LoVo (cell line): Measurements from ENCODE around the gene MAP2K4.
"Not testable (repeated sequence)": the region's sequence is repeated elsewhere in the genome, so short reads cannot be mapped to it uniquely, and the experiment has no call there.

Experiments used
- DNase-seq: peaks from one replicate; pipeline ENCODE4 v3.0.0-alpha.2; 2016; ENCODE audit warnings: low spot score

Gene MAP2K4

DNA sequence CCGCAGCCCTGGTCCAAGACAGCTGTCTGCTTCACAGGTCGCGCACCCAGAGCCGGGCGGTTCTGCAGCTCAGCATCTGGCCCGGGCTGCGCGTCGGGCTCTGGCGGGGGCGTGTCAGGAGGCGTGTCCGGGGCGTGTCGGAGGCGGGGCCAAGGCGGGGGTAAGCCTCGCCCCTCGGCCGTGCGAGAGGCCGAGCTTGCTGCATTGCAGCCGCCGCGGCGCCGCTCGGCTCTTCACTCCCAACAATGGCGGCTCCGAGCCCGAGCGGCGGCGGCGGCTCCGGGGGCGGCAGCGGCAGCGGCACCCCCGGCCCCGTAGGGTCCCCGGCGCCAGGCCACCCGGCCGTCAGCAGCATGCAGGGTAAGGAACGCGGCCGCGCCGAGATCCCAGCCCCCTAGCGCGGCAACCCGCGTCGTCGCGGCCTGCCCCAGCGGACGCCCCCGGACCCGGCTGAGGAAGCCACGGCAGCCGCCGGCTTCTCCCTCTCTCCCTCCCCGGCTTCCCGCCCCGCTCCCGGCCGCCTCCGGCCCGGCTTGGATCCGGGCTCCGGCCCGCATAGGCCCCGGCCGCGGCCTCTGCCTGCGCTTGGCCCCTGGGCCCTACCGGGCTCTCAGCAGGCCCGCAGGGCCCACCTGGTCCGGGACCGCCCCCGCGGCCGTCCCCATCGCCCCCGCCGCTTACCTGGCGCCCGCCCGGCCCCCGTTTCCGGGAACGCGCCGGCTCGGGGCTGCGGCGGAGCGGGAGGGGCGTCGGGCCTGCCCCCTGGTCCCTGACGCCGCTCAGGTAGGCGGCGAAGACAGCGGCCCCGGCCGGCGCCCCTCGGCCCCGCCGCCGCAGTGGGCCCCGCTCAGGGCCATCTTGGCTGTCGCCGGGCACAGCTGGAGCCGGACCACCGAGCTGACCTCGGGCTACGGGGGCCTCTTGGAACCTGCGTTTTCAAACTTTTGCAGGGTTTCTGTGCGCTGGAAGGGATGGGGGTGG, at the start of gene MAP2K4:
TSS of gene MAP2K4 (plus strand) at position 236 of the 981 bp plus-strand sequence. CDS start at position 246, 10 bp downstream.
- peak; percentile 86 for DNase-seq

DNA sequence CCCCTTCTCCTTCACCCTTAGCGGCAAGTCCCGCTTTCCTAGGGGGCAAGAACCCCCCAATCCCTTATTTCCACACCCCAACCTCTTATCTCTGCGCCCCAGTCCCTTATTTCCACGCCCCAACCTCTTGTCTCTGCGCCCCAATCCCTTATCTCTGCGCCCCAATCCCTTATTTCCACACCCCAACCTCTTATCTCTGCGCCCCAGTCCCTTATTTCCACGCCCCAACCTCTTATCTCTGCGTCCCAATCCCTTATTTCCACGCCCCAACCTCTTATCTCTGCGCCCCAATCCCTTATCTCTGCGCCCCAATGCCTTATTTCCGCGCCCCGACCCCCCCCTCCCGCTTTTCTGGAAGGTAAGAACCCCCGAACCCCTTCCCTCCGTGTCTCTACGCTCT, 47.9 kb upstream of the MAP2K4 start:
- not testable (repeated sequence) for DNase-seq

DNA sequence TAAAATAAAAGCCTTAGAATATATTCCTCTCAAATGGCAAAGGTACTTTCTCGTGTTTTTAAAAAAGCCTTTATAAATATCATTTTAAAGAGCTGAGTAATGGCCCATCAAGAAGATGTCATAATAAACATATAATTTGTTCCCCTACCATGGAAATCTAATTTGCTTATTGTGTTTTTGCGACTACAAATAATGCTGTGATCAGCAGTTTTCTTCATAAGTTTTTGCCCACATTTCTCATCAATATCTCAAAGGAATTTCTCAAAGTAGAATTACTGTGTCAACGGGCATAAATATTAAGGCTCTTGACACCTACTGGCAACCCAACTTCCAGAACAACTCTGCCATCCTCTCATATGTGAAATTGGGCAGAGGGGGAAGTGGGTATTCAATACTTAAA, 40.9 kb upstream of the MAP2K4 start:
- no peak for DNase-seq

DNA sequence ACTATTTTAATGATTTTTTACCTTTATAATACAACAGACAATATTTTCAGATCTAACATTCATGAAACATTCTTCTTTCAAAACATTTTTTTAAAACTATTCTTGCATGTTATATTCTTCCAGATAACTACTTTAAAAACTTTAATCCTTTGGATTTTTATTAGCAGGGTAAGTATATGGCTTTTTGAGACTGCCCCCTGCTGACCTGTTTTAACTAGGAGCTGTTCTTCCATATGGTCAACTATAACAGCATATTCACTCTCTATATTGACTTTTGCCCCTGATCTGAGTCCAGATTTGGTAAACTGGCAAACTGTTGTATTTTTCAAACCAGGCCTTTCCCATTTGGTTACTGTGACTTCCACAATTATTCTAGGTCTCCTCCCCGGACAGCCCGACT, 39.9 kb upstream of the MAP2K4 start:
- no peak for DNase-seq

DNA sequence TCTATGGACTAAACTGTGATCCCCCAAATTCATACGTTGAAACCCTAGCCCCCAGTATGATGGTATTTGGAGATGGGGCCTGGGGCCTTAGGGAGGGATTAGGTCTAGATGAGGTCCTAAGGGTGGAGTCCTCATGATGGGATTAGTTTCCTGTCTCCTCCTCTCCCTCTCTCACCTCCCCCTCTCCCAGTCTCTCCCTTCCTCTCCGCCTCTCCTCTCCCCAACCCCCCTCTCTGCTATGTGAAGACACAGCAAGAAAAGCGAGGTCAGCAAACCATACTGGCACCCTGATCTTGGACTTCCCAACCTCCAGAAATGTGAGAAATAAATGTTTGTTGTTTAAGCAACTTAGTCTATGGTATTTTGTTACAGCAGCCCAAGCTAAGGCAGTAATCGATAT, 38.8 kb upstream of the MAP2K4 start:
- no peak for DNase-seq

DNA sequence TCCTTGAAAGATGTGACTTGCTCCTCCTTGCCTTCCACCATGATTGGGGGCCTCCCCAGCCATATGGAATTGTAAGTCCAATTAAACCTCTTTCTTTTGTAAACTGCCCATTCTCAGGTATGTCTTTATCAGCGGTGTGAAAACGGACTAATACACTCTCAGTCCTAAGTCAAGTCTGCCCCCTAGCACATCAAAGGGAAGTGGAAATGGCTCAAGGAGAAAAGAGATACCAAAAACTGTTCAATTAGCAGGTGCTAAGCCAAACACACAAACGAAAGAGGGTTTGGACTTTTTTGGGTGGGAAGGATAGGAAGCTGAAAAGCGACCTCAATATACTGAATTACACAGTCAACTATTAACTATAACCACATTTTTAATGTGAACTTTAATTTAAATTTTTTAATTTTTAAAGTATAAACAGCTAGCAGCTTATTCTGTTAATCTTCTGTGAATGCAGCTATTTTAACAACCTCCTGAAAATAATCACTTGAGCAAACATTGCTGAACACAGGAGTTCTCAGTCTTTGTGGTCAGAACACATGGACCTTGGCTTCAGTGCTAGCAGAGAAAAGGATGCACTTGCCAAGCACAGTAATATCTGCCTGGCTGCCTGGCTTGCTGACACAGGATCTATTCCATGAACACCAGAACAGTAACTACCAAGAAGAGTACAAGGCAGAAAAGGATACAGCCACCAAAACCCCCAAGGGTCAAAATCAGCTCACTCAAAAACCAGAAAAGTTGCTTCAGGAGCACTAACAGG, 34.3 kb upstream of the MAP2K4 start:
- DNase-seq: no peak

DNA sequence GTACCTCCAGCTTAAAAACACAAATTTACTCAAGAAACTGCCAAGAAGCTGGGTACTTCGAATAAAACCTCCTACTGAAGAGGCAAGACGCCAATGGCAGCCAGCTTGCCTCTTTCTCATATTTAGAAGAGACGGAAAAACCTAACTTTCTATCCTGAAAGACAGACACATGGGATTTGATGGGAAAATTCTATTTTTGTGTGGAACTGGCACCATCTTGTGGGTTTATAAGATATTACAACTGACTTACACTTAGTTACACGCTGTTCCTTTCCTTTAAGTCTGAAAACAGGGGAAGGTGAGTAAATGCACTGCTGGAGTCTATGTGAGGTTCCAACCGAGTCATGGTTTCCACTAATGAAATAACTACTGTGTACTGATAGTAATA, 33.7 kb upstream of the MAP2K4 start:
- peak; percentile 35 for DNase-seq

DNA sequence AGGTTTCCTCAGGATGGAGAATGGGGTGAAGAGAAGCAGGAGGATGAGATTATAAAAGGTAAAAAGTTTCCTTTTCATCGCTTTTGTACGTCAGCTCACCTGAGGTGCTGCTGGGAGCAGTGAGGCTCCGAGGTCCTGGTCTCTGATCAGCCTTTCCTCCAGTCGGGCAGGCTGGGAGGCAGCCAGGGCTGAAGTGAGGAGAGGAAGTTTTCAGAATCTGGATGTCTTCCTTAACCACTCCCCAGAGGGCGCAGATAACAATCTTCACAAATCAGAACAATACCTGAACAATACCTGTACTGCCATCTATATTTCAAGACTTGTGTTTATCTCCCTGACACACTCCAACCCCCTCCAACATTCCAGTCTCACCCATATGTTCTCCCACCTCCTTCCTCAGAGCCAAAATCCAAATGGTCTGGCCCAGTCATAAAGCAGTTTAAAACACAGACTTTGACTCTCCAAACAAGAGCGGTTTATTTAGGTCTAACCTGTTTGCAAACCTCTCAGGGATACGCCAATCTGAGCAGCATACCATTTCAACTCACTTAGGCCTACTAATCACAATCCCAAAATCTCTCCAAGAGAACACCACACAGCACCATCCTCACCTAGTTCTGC, 30.2 kb upstream of the MAP2K4 start:
- DNase-seq: no peak

DNA sequence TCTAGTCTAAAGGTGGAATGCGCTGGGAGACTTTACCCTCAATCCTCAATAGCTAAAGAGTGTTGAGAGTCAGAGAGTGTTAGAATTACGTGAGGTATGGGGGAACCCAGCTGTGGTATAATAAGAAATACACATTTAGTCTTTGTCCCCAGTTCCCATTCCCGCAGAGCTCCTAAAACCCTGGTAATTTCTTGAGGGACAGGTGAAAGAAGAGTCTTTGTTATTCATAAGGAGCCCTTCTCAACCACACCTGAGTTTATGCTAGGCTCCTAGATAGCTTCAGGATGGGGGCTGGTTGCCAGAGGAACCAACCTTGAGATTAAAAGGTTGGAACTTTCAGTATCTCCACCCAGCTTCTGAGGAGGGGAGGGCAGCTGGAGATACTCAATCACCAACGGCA, 29.2 kb upstream of the MAP2K4 start:
- DNase-seq: no peak

DNA sequence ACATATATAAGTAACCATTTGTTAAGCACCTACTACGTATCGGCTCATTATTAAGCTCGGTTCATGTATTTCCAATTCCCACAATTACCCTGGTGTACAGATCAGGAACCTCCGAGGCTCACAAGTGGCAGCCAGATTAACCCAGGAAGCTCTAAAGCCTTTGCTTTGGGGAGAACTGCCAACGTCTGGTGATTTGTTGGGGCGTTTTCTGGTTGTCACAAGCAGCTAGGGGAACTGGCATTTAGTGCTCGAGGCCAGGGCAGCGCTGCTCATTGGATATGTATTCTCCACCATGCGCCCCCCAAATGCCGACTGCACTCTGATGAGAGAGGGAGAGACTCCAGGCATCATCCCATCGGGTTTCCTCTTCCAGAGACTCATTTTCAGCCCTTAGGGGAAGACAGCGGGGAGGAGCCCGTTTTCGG, 23.9 kb upstream of the MAP2K4 start:
- peak; percentile 52 for DNase-seq

DNA sequence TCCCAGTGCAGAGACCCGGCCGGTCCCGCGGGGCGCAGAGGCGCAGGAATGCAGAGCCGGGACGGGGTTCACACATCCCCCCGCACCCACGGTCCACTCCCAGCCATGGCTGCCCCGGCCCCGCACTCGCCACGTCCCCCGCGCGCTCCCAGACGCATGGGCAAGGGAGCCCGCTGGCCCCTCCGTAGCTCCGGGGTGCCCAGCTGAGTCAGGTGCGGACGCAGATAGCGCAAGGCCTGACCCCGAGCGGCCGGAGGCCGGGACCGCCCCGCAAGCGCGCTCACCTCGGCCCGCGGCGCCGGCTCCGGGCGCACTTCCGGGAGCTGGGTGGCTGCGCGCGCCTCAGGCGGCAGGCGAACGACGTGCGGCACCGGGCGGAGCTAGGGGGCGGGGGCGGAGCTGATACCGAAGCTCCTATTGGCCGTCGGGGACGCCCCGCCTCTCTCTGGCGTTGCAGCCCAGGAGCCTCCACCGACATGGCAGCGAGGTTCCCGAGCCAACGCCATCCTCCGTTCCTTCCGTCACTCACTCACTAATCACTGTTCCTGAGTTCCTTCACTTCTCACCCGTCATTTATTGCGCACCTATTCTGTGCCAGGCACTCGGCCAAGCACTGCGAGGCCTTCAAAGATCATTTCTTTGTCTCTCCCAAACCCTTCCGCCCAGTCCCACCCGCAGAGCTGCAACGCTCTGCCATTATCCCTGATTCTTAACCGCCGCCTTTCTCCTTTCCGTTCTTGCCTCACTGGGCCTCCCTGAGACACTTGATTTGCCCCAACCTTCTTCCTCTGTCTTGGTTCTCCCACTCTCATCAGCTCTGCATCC, 23.3 kb upstream of the MAP2K4 start, which contains the start of gene ZNF18:
TSS of gene ZNF18 (minus strand) at position 329 of the 825 bp plus-strand sequence. CDS start 4,646 bp downstream, outside the sequence.
- DNase-seq: peak; percentile 95

DNA sequence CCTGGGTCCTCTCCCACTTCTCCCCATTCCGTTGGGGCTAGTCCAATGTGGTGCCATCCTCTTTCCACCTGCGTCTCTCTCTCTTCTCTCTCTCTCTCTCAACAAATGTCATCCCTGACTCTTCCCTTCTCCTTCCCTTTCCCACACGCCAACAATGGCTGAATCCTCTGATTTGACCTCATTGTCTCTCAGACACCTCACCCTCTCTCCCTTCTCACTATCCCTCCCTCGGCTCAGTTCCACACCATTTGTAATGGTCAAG, 22.8 kb upstream of the MAP2K4 start:
- DNase-seq: no peak

DNA sequence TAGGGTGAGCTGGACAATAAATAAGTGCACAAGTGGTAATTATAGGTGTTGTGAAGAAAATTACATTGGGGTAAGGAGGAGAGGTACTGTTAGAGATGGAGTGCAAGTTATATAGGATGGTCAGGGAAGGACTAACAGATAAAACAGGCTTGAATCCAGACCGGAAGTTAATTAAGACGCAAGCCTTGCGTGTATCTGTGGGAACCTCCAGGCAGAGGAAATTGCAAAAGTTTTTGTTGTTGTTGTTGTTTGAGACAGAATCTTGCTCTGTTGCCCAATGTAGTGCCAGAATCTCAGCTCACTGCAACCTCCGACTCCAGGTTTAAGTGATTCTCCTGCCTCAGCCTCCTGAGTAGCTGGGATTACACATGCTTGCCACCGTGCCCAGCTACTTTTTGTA, 21.0 kb upstream of the MAP2K4 start:
- no peak for DNase-seq

DNA sequence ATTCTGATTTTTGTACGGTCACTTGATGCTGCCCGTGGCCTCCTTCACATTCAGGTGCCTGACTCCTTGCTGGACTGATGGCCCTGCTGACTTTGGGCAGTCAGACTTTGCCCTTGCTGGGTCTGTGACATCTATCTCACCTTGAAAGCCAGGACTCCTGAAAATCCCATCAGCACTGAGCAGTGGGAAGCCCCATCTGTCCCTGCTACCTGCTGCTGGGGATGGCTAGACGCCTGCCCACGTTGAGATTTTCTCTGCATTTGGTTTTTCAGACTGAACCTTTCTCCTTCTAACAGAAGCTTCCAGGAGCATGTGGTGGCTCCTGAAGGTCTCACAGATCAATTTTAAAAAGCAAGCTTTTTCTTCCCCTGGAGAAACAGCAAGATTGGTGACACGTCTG, 13.2 kb upstream of the MAP2K4 start:
- DNase-seq: no peak

DNA sequence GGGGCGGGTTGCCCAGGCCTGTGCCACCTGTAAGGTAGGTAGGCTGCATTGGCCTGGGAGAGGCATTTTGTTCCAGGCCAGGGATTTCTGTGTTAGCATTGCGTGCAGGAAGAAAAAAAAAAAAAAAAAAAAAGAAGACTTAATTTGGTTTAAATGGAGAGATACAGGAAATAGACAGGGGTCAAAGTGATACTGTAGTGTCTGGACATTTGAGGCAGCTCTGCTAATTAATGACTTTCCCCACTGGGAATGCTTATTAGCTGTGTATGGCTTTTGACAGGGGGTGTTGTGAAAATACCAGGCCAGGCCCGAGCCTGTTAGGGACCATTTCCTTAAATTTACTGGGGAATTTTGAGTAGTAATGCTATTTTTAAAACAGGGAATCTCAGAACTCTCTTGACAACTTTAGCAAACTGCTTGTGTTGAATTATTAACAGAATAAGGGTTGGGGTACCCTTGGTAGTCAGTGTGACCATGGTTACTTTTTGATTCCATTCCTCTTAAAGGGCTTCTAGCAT, 1.0 kb downstream of the MAP2K4 start:
- DNase-seq: no peak

DNA sequence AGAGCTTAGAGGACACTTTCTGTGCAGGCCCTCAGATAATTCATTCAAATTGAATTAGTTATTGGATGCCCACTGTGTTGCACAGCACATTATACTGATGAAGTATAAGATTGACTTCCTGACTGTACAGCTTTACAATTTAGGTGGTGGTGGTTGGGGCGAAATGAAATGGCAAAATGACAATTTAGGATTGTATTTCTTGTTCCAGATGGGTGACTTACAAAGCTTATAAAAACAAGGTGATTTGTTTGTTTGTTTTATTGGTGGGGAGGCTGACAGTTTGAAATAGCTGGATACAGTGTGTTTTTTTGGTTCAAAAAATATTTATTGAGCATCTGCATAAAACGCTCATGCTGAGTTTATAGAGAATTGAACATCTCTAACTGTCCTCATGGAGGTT, 1.6 kb downstream of the MAP2K4 start:
- DNase-seq: no peak

DNA sequence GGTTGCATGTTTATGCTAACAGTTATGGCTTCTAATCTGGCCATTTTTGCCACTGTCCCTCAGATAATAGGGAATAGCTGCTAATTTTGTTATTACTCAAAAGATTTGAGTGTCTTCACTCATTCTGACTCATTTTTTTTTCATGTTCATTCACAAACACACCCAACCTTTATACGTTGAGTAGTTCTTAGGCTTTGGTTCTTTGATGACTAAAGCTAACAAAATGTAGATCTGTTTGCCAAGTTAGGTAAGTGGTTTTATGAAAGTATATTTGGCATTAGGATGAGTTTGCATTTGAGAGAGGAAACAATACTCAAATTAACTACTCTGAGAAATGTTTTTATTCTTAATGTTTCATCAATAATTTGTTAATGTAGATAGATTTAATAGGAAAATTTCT, 3.6 kb downstream of the MAP2K4 start:
- peak; percentile 78 for DNase-seq

DNA sequence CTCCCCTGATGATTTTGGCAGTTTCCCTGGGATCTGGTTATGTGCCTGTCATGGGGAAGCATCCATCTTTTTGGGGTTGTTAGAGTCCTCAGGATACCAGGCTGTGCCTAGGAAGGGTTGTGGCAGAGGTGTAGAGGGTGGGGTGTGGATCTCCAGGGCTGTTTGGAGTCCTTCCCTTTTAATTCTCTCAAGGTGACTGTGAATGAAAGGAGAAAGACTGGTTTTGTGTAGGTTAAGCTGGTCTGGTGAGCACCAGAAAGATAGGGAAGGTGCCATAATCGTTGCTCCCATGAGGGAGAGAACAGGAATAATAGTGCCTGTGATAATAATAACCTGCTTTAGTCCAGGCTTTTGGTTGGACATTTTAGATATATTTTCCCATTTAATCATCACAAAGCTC, 7.0 kb downstream of the MAP2K4 start:
- DNase-seq: no peak

DNA sequence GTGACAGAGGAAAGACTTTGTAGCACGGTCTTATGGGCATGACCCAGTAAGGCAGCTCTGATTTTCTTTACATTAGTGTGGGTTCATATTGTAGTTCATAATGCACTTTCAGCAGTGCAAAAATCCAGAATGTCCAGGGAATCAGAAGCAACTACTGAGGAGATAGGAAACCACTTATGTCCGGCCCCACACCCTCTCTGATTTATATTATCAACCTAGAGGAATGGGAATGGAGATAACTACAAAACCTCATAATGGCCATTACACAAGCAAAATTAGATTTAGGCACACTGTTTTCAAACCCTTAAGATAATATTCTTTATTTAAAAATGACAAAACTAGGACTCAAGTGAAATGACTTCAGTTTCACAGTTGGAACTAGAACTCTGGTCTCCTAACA, 7.9 kb downstream of the MAP2K4 start:
- no peak for DNase-seq

DNA sequence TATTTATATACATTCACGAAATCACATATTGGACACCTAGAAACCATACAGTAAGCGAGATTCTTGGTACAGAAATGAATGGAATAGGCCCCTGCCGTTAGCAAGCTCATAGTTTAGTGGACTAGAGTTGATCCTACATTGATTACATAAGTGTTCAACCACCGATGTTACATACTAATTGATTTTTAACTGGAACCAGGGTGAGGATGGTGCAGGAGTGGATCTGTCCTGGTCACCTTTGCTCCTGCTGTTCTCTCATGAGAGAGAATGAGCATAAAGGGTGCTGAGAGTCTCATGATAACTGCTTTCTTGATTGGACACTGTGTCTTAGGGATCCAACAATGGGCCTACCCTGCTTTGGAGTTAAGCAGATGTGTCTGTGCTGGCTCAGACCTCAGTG, 13.9 kb downstream of the MAP2K4 start:
- DNase-seq: no peak

DNA sequence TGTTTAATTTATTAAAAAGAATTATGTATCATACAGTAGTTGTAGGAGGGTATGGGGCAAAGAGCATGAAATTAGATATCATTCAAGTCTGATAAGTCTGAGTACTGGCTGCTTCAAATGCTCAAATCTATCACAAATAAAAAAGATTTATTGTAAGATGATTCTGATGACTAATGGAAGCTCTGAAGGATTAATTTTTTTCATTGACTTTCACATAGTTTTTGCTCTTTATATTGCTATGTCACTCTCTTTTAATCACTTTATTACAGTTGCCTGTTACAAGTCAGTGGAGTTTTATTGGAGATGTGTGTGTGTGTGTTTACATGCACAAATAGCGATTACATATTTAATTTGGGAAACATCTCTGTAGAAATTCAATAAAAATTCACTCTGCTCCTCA, 15.0 kb downstream of the MAP2K4 start:
- DNase-seq: no peak

DNA sequence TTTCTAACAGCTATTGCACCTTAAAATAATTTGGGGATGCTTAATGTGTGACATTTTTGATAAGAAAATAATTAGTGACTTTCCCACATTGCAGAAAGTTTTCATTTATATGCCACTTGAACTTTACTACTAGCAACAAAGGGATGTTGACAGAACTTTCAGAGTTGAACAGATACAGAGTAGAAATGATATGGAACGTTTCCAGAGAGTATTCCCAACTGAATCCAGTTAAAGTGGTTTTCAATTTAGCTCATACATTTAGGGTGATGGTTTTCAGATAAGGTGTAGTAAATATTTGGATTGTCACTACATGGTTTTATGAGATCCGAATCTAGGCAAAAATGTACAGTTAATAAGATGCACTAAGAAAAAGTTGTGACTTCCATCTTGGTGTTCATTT, 17.3 kb downstream of the MAP2K4 start:
- DNase-seq: no peak
